HG03045 (cell line): ENCODE measurements around the gene TADA3.

ENCODE experiments used
- ATAC-seq: cut with Tn5 transposase; IDR thresholded peaks from one replicate; pipeline ENCODE4 v1.9.1; 2021; ENCODE audit warnings: mild to moderate bottlenecking, moderate library complexity; ENCODE audit not compliant: unreplicated experiment

Gene TADA3

GRCh38 chr3:9810433-9810770 is 18.1 kb upstream of the TADA3 start:
- ATAC-seq = peak; percentile 4

DNA sequence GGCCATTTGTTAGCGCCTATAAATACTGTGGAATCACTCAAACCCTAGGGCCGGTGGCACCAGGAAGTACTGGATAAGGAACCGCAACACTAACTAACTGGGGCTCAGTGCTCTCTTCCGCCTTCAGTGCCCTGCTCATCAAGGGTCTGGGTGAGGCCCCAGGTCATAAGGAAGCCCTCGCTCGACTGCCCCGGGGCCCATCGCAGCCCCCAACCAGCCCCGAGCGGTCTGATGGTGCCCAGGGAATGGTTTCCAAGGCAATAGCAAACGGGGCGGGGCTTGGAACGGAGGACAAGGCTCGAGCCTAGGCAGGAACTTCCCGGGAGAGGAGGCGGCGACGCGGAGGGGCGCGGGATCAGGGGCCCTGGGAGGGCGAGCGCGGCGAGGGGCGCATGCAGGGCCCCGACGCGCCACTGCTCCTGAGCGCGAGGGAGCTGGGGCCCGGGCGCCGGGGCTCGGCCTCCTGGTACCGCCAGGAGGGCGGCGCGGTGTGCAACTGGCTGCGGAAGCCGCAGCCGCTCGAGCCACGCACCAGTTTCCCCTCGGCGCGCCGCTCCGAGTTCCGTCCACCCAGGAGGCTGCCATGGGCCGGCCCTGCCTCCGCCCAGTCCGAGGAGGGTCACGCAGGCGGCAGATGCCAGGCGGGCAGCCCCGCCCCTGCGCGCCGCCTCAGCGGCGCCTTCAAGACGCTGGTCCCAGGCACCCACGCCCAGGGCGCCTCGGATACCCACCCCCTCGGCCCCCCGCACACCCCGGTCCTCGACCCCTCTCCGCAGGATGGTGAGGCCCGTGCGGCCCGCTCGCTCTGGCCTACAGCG is 17.6 kb upstream of the TADA3 start, which contains the start of gene TTLL3:
TSS of gene TTLL3 (plus strand) at position 648 of the 818 bp plus-strand sequence. CDS start 400 bp downstream, outside the sequence.
- ATAC-seq = peak; percentile 41

- no peak for ATAC-seq
Observed at GRCh38 chr3:9809239-9809614, 17.0 kb upstream of the TADA3 start.

GRCh38 chr3:9808345-9809037 is 16.2 kb upstream of the TADA3 start:
- ATAC-seq = no peak

DNA sequence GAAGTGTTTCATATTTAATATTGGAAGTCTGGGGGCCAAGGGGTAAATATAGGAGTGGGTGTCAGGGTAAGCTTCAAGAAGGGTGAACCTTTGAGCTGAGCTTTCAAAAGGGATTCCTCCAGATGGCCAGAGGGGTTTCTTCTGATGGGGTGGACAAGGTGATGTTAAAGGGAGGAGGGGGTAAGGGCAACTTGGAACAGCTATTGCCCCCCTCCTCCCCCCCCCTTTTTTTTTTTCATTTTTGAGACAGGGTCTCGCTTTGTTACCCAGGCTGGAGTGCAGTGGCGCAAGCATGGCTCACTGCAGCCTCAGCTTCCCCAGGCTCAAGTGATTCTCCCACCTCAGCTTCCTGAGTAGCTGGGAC is 15.7 kb upstream of the TADA3 start:
- ATAC-seq = no peak

GRCh38 chr3:9806688-9807589 is 14.7 kb upstream of the TADA3 start:
- ATAC-seq = no peak

GRCh38 chr3:9806137-9806536 is 13.9 kb upstream of the TADA3 start:
- no peak for ATAC-seq

GRCh38 chr3:9804996-9805395 is 12.7 kb upstream of the TADA3 start:
- ATAC-seq = no peak

DNA sequence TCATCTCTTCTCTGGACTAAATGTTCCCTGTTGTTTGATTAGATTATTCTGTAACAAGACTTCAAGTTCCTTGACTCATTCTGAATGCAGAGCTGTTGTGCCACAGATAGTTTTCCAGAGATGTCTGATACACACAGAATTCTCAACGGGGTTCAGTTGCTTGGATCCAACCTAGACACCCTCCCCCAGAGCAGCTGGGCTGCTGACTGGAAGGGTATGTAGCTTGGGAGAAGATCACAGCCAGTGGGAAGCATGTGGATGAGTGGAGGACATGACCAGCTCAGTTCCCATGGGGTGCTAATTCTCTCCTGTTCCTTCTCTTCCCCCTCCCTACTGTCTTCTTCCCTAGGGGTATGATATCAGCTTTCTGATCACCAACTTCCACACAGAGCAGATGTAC is 11.2 kb upstream of the TADA3 start:
- ATAC-seq = no peak

- ATAC-seq = no peak
Observed at GRCh38 chr3:9800529-9800928, 8.3 kb upstream of the TADA3 start.

DNA sequence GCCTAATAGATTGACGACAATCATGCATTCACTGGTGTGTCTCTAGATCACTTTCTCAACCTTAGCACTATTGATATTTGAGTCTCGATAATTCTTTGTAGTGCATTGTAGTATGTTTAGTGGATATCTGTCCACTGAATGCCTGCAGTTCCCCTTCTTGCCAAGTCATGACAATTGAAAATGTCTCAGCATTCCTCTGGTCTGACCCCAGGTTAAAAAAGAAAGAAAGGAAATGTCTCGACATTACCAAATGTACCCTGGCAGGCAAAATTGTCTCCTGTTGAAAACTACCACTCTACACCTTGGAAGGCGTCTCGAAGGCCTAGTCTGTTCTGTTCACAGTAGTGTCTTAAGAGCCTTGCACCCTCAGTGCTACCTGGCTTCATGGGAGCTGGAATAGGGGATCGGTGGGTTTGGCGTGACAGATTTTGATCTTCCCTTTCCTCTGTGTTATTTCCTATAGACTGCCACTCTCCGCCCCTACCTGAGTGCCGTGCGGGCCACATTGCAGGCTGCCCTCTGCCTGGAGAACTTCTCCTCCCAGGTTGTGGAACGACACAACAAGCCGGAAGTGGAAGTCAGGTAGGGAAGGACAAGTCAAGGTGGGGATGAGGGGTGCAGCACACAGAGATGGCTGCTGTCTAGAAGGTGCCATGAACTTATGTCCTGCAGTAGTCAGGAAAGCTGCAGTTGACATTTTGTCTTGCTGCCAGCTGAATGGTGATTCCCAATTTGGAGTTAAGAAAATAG is 5.1 kb upstream of the TADA3 start:
- no peak for ATAC-seq

DNA sequence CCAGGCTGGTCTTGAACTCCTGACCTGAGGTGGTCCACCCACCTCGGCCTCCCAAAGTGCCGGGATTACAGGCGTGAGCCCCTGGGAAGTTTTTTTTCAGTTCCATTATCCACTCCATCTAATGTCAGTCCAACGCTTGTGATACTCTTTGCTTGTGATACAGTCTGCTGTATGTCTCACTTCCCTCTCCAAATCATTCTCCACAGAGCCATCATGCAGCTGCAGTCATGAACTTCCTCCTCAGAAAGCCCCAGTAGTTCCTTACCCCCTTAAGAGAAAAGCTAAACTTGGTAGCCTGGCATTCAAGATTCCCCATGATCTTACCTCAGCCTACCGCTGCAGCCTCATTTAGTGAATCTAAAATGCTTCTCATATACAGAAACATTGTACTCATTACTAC is 2.9 kb upstream of the TADA3 start:
- ATAC-seq = no peak

GRCh38 chr3:9794400-9794799 is 2.1 kb upstream of the TADA3 start:
- ATAC-seq = no peak

DNA sequence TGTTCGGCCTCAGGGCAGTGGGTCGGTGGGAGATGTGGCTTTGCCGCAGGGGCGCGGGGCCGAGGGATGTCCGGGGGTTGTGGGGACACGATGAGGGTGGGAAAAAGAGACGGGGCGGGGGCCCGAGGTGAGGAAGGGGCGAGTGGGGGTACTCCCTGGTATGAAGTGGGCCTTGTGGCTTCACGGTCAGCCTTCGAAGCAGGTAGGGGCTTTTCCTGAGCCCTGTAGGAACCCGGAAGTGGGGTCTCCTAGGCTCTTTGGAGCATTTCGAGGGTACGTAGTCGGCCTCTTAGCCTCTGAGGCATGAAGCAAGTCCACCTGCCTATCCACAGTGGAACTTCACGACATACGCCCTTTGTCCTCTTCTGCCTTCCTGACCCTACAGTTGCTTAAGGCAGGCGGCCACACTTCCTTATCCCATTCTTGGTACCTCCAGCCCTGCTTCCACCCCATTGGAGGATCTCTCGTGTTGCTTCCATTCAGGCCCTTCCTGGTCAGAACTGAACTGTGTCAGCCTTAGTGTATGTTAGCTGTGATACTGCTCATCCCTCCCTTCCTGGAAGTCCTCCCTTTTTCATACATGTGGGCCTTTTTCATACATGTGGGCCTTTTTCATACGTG is 998 bp upstream of the TADA3 start:
- ATAC-seq = peak; percentile 4

GRCh38 chr3:9791790-9792404 is 376 bp downstream of the TADA3 start:
- no peak for ATAC-seq

- ATAC-seq = no peak
Observed at GRCh38 chr3:9791127-9791526, 1.1 kb downstream of the TADA3 start.

- no peak for ATAC-seq
Observed at GRCh38 chr3:9787714-9788113, 4.6 kb downstream of the TADA3 start.

DNA sequence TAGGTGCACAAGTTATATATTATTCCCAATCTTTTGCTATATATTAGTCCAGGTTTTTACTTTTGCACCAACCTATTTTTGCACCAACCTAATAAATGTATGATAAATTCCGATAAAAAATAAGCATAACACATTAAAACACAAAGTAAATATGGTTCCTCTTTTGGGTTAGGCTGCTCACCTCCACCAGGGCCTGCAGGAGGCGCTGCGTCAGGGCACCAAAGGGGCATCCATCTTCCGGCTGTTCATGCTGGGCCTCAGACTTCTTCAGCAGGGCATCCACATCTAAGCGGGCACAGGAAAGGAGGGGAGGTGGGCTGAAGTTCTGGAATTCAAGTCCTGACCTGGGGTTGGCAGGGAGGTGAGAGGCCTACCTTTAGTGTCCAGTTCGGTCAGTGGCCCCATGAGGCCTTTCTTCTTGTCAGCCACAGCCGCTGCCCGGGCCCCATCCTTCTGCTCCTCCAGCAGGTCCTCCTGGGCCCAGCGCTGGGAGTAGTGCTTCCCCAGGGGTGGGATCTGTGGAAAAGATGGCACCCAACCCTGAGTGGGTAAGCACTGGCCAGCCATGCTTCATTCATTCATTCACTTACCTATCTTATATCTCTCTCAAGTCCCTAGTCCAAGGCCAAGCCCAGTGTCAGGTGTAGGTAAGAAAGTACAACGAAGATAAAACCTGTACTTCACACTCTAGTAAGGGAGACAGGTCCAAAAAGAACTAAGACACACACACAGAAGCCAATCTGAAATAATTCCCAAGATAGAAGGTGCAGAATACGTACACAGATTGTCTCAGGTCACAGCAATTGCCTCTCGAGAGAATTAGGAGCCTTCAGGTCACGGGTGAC is 5.2 kb downstream of the TADA3 start:
- no peak for ATAC-seq

DNA sequence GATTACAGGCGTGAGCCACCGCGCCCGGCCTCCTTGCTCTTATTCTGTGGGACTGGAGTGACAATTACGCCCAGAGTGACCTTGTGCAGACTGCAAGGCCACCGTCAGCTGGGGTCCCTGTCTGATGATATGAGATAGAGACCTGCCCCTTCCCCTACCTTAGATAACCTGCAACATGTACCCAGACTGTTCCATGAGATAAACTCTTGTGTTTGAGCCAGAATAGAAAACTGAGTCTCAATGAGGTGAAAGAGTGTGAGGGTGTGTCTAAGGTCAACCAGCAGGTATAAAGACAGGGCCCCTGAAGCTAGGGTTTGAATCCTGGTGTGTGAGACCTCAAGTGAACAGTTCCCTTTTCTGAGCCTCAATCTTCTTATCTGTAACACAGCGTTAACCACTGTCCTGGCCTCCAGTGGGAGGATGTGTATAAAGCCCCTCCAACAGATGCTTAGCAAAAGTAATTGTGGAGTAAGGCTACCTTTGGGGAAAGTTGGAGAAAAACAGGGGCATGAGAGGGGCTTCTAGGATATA is 6.0 kb downstream of the TADA3 start:
- no peak for ATAC-seq
